Spleen (tissue), 11 donors: Measurements from ENCODE around the gene YJU2. TPM values are rescaled to one million over a fixed set of nuclear protein-coding genes. Genes with fewer than 3 reads are reported as not detected.

Experiments
- DNase-seq: peaks from one replicate; pipeline ENCODE4 v3.0.0-alpha.2; 2020
- H3K27ac ChIP-seq, 8 donors: fragments of 200-600 bp; sonication (generic) in 7 of 8; 1 replicate in 4 of 8; 2 replicates in 4 of 8; pipeline versions ENCODE4 v1.5.0 to v1.8.0; 2016 to 2021; ENCODE audit warnings: inconsistent platforms in 4 of 8, mild to moderate bottlenecking in 4 of 8, moderate library complexity in 1 of 8
- H3K27me3 ChIP-seq, 7 donors: fragments of 200-600 bp; sonication (generic) in 6 of 7; replicated peaks in 1 of 7; 1 replicate in 4 of 7; 2 replicates in 3 of 7; pipeline versions ENCODE4 v1.5.0 to v1.8.0; 2016 to 2021; ENCODE audit warnings: inconsistent platforms in 3 of 7, mild to moderate bottlenecking in 1 of 7
- H3K36me3 ChIP-seq, 6 donors: fragments of 200-600 bp; sonication (generic) in 5 of 6; 1 replicate in 4 of 6; 2 replicates in 2 of 6; pipeline versions ENCODE4 v1.5.0 to v1.8.0; 2016 to 2021; ENCODE audit warnings: inconsistent platforms in 2 of 6
- H3K4me1 ChIP-seq, 6 donors: fragments of 200-600 bp; sonication (generic) in 5 of 6; 1 replicate in 3 of 6; 2 replicates in 3 of 6; pipeline versions ENCODE4 v1.5.0 to v1.8.0; 2016 to 2021; ENCODE audit warnings: inconsistent platforms in 3 of 6
- H3K4me3 ChIP-seq, 8 donors: fragments of 200-600 bp; sonication (generic) in 7 of 8; 1 replicate in 4 of 8; 2 replicates in 4 of 8; pipeline versions ENCODE4 v1.5.0 to v1.8.0; 2016 to 2021; ENCODE audit warnings: inconsistent platforms in 4 of 8, mild to moderate bottlenecking in 4 of 8, moderate library complexity in 2 of 8
- H3K9me3 ChIP-seq, 8 donors: fragments of 200-600 bp; sonication (generic) in 7 of 8; 1 replicate in 4 of 8; 2 replicates in 4 of 8; pipeline versions ENCODE4 v1.5.0 to v1.8.0; 2016 to 2021; ENCODE audit warnings: inconsistent platforms in 4 of 8
- POLR2A ChIP-seq, 3 donors: fragments of 450-650 bp; IDR thresholded peaks; one replicate each; pipeline ENCODE4 v1.5.1; 2017; ENCODE audit warnings: antibody characterized with exemption in 3 of 3, mild to moderate bottlenecking in 1 of 3
- POLR2AphosphoS5 ChIP-seq, 3 donors: sonication (generic); formaldehyde crosslinking; IDR thresholded peaks; one replicate each; pipeline ENCODE4 v1.5.1; 2017; ENCODE audit warnings: antibody characterized with exemption in 3 of 3
- WGBS, 5 donors: extraction: QIAGEN DNeasy Blood & Tissue Kit in 3 of 5; methylation state at CpG; one replicate each; pipeline versions ENCODE4 v1.1.5 to v1.1.7; 2013 to 2018; 5-methylcytosine and 5-hydroxymethylcytosine counted together
- intact Hi-C: fragments of 100-400 bp; cut with DNase I; formaldehyde crosslinking; loops from one replicate; pipeline ENCODE4 v1.15.0; 2023; ENCODE audit warnings: low total_unique reads
- polyA plus RNA-seq, 3 donors: library from polyadenylated mRNA; stranded (reverse); fragments of 200-250 nt; gene quantifications; one replicate each; pipeline ENCODE4 v1.2.1, GENCODE V29; 2013
- total RNA-seq, 7 donors: library from RNA; depleted of rRNA in 3 of 7; stranded (reverse); fragments of >200 nt in 3 of 7; fragmentation: NEBNext Ultra II Directional in 4 of 7; extraction: Animal tissue kit (Norgen Biotek cat#: 25700) in 4 of 7; gene quantifications; one replicate each; pipeline versions ENCODE4 v1.1.0 to v1.2.1, GENCODE V29; 2016 to 2021
- TF ChIP-seq, protein P1 (sequence below), 11 experiments: fragments of 200-600 bp in 7 of 11; fragments of 450-650 bp in 4 of 11; sonication (generic) in 4 of 11; IDR thresholded peaks in 8 of 11; conservative IDR thresholded peaks in 3 of 11; 1 replicate in 7 of 11; 2 replicates in 4 of 11; pipeline versions ENCODE4 v1.4.0 to v1.8.0; 2016 to 2021; ENCODE audit warnings: antibody characterized with exemption in 11 of 11, inconsistent platforms in 4 of 11, mild to moderate bottlenecking in 1 of 11
- donor health status: healthy with polysubstance abuse.
- donor health status: DM: no; HTN: no; CAD: no; lungs with moderate emphysema.
- donor health status: DM: no; HTN: no; CAD: no.
- donor health status: Bipolar disorder and iron deficiency.
- donor health status: healthy.
- donor health status: DM: no; HTN: no; CAD: no.
- donor health status: DM: yes; HTN: yes; CAD: no.

Gene YJU2
- total and polyA plus RNA-seq, 10 donors = 17.4 to 34.0 (median 22.5) TPM

DNA sequence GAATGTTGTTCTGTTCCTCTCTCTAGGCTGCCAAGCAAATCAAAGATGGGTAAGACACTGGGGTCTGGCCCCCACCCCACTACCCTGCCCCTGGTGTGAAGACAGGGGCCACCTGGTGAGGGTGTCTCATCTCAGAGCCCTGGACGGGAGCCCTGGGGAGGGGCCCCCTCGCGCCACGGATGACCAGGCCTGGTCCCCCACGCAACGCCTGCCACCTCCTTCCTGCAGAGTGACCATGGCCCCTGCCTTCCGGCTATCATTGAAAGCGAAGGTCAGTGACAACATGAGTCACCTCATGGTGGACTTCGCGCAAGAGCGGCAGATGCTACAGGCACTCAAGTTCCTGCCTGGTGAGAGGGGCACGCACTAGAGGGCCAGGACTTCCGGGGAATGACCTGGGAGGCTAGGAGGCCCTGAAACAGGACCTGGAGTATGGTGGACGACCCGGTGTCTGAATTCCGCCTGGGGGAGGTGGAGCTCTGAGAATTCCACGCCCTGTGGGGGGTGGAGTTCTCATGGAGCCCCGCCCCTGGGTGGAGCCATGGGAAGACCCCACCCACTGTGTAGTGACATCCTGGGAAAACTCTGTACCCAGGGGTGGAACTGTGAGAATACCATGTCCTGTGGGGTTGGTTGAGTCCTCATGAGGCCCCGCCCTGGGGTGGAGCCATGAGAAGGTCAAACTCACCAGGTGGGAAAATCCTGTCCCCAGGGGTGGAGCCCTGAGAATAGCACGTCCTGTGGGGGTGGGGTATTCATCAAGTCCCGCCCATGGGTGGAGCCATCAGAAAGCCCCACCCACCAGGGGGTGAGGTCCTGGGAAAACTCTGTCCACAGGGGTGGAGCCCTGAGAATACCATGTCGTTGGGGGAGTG, 63.6 kb downstream of the YJU2 start:
- Histone ChIP-seq H3K36me3 (no peaks in the 10 kb centered on the region), H3K4me1 (peaks cover 0 to 14% (median 3%) of the 10 kb centered on the region in 6 donors), H3K4me3 (no peak overlapping the region), H3K9me3 (no peaks in the 10 kb centered on the region), H3K27me3 (peaks cover 0 to 20% (median 2%) of the 10 kb centered on the region in 7 donors), H3K27ac (no peak overlapping the region)
- 79 to 86% (median 83%) methylated on average over 14 to 22 of the region's 22 CpGs for WGBS, 5 donors
- peak in 2 of 3 donors; percentile 5 to 20 for TF ChIP-seq POLR2AphosphoS5 (IDR thresholded peaks at IDR 0.05)
- TF ChIP-seq, protein P1, sequence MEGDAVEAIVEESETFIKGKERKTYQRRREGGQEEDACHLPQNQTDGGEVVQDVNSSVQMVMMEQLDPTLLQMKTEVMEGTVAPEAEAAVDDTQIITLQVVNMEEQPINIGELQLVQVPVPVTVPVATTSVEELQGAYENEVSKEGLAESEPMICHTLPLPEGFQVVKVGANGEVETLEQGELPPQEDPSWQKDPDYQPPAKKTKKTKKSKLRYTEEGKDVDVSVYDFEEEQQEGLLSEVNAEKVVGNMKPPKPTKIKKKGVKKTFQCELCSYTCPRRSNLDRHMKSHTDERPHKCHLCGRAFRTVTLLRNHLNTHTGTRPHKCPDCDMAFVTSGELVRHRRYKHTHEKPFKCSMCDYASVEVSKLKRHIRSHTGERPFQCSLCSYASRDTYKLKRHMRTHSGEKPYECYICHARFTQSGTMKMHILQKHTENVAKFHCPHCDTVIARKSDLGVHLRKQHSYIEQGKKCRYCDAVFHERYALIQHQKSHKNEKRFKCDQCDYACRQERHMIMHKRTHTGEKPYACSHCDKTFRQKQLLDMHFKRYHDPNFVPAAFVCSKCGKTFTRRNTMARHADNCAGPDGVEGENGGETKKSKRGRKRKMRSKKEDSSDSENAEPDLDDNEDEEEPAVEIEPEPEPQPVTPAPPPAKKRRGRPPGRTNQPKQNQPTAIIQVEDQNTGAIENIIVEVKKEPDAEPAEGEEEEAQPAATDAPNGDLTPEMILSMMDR (IDR thresholded peaks at IDR 0.05 in 8 of 11, conservative IDR thresholded peaks at IDR 0.05 in 3 of 11) = no peak
- intact Hi-C loops = no loop called here
- no peak for DNase-seq

DNA sequence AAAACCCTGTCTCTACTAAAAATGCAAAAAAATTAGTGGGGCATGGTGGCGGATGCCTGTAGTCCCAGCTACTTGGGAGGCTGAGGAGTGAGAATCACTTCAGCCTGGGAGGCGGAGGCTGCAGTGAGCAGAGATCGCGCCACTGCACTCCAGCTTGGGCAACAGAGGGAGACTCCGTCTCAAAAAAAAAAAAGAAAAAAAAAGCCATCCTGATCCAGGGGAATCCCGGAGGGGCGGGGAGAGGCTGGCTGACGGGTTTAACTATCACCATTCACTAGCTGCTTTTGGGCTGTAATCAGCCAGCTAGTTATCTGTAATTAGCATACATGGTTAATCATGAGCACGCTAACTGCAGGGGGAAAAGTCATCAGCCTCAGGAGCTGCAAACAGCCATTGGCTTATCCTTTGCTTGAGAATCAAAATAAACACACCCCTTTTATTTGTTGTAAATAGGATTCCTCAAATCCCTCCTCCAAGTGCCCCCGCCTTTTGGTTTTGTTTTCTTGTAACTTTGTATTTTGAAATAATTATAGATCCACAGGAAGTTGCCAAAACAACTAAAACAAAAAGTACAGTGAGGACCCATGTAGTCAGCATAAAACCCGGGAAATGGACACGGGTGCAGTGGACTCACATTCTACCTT, 67.1 kb downstream of the YJU2 start:
- peaks cover 0 to under 1% (median 0%) of the 10 kb centered on the region in 8 donors for H3K9me3 ChIP-seq
- H3K27ac ChIP-seq = peak overlapping the region in 4 of 8 donors; percentile 12 to 61 (median 38)
- WGBS, 5 donors = 47 to 65% (median 55%) methylated on average over 12 of the region's 12 CpGs
- peak overlapping the region in 1 of 8 donors; percentile 24 for H3K4me3 ChIP-seq
- peaks cover 0 to 35% (median 0%) of the 10 kb centered on the region in 7 donors for H3K27me3 ChIP-seq
- TF ChIP-seq, protein P1 (IDR thresholded peaks at IDR 0.05 in 8 of 11, conservative IDR thresholded peaks at IDR 0.05 in 3 of 11) = no peak
- TF ChIP-seq POLR2AphosphoS5 (IDR thresholded peaks at IDR 0.05) (no peak), POLR2A (IDR thresholded peaks at IDR 0.05) (no peak)
- H3K4me1 ChIP-seq = peaks cover 0 to 14% (median 3%) of the 10 kb centered on the region in 6 donors
- H3K36me3 ChIP-seq = no peaks in the 10 kb centered on the region
- intact Hi-C loops = no loop called here
- no peak for DNase-seq

DNA sequence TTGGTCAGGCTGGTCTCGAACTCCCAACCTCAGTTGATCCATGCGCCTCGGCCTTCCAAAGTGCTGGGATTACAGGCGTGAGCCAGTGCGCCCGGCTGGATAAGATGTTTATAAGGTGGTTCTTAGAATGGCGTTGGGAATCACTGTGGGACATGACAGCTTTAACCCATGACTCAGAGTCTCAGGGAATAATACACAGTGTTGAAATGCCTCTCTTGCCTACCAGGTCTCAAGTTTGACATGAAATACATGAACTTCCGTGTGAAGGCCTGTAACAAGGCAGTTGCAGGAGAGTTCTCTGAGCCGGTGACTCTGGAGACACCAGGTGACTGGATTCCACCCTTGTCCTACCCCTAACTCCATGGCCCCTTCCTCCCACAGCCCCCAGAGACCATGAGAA, 70.1 kb downstream of the YJU2 start:
- no peak overlapping the region for H3K27ac ChIP-seq
- peaks cover 0 to 14% (median 3%) of the 10 kb centered on the region in 6 donors for H3K4me1 ChIP-seq
- peaks cover 0 to 26% (median 0%) of the 10 kb centered on the region in 8 donors for H3K9me3 ChIP-seq
- DNase-seq = no peak
- H3K36me3 ChIP-seq = no peaks in the 10 kb centered on the region
- H3K27me3 ChIP-seq = peaks cover 0 to 35% (median 0%) of the 10 kb centered on the region in 7 donors
- 86 to 94% (median 89%) methylated on average over 7 to 9 of the region's 9 CpGs for WGBS, 5 donors
- intact Hi-C loops = no loop called here
- H3K4me3 ChIP-seq = no peak overlapping the region
- TF ChIP-seq POLR2A (IDR thresholded peaks at IDR 0.05) (no peak), POLR2AphosphoS5 (IDR thresholded peaks at IDR 0.05) (no peak)
- TF ChIP-seq, protein P1 (IDR thresholded peaks at IDR 0.05 in 8 of 11, conservative IDR thresholded peaks at IDR 0.05 in 3 of 11) = no peak

DNA sequence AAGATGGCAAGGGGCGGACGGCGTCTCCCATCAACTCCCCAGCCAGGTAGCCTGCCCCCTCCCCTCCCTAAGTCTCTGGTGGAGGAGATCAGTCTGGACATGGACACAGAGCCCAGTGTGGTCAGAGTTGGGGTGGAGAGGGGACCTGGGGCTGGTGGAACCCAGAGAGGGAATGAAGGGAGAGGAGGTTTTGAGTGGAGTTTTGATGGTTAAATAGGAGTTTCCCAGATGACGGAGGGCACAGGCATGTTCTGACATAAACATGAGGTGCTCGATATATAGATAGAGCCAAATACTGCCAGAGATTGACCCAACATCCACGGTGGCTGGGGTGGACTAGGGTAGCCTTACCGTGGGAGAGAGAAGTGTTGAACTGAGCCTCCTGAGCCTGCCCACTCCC, 71.6 kb downstream of the YJU2 start:
- DNase-seq = no peak
- TF ChIP-seq POLR2AphosphoS5 (IDR thresholded peaks at IDR 0.05) (no peak), POLR2A (IDR thresholded peaks at IDR 0.05) (no peak)
- TF ChIP-seq, protein P1 (IDR thresholded peaks at IDR 0.05 in 8 of 11, conservative IDR thresholded peaks at IDR 0.05 in 3 of 11) = no peak
- peaks cover 0 to 14% (median 3%) of the 10 kb centered on the region in 6 donors for H3K4me1 ChIP-seq
- WGBS, 5 donors = 90 to 96% (median 93%) methylated on average over 7 of the region's 7 CpGs
- peaks cover 0 to 27% (median 0%) of the 10 kb centered on the region in 7 donors for H3K27me3 ChIP-seq
- no peak overlapping the region for H3K27ac ChIP-seq
- intact Hi-C loops = no loop called here
- H3K9me3 ChIP-seq = peaks cover 0 to 36% (median 3%) of the 10 kb centered on the region in 8 donors
- H3K36me3 ChIP-seq = no peaks in the 10 kb centered on the region
- H3K4me3 ChIP-seq = no peak overlapping the region
